Lower lobe of right lung (tissue), 2 donors: ENCODE measurements around the gene CAPZB. TPM values are rescaled to one million over a fixed set of nuclear protein-coding genes. Genes with fewer than 3 reads are reported as not detected.

Experiments
- ATAC-seq, 2 donors: fragments of 200-7000 bp; cut with Tn5 transposase; one replicate each; pipeline ENCODE4 v1.9.1; 2020 to 2022; ENCODE audit warnings: mild to moderate bottlenecking in 2 of 2, moderate library complexity in 2 of 2
- DNase-seq: peaks from one replicate; pipeline ENCODE4 v3.0.0-alpha.2; 2020
- H3K27ac ChIP-seq: fragments of 200-600 bp; one replicate; pipeline ENCODE4 v1.8.0; 2022
- H3K27me3 ChIP-seq: fragments of 200-600 bp; one replicate; pipeline ENCODE4 v1.8.0; 2022; ENCODE audit warnings: low read depth
- H3K36me3 ChIP-seq: fragments of 200-600 bp; one replicate; pipeline ENCODE4 v1.8.0; 2022; ENCODE audit warnings: mild to moderate bottlenecking
- H3K4me1 ChIP-seq: fragments of 200-600 bp; one replicate; pipeline ENCODE4 v1.8.0; 2022
- H3K4me3 ChIP-seq: fragments of 200-600 bp; one replicate; pipeline ENCODE4 v1.8.0; 2022; ENCODE audit warnings: mild to moderate bottlenecking
- H3K9me3 ChIP-seq: fragments of 200-600 bp; one replicate; pipeline ENCODE4 v1.8.0; 2022
- CTCF ChIP-seq: fragments of 200-600 bp; IDR thresholded peaks from one replicate; pipeline ENCODE4 v1.8.0; 2022; ENCODE audit warnings: antibody characterized with exemption, mild to moderate bottlenecking
- intact Hi-C: fragments of 100-400 bp; cut with DNase I; formaldehyde crosslinking; loops from one replicate; pipeline ENCODE4 v1.11.0; 2022
- total RNA-seq: library from RNA; stranded (reverse); fragmentation: NEBNext Ultra II Directional; extraction: Animal tissue kit (Norgen Biotek cat#: 25700); gene quantifications from one replicate; pipeline ENCODE4 v1.2.1, GENCODE V29; 2021
- donor health status: DM: no; HTN: yes; CAD: no; lungs with severe emphysema.

The CAPZB gene
- total RNA-seq, 1 donor from 2014 or later, result 236 TPM

GRCh38 chr1:19456968-19457441 is 28.3 kb downstream of the CAPZB start:
- Histone ChIP-seq H3K4me1 (peaks cover 90% of the 10 kb centered on the region), H3K36me3 (peaks cover 4% of the 10 kb centered on the region), H3K9me3 (no peaks in the 10 kb centered on the region), H3K27me3 (no peaks in the 10 kb centered on the region), H3K4me3 (no peak overlapping the region), H3K27ac (no peak overlapping the region)
- ATAC-seq (no peak), DNase-seq (no peak)
- intact Hi-C loops, result no loop called here
- TF ChIP-seq CTCF, result no peak

GRCh38 chr1:19455353-19455752 is 30.0 kb downstream of the CAPZB start:
- Histone ChIP-seq H3K4me3 (no peak overlapping the region), H3K9me3 (no peaks in the 10 kb centered on the region), H3K4me1 (peaks cover 94% of the 10 kb centered on the region), H3K27ac (peak overlapping the region; percentile 56), H3K27me3 (no peaks in the 10 kb centered on the region), H3K36me3 (no peaks in the 10 kb centered on the region)
- ATAC-seq, result no peak
- intact Hi-C loops, result no loop called here
- no peak for TF ChIP-seq CTCF
- DNase-seq, result no peak

- TF ChIP-seq CTCF, result no peak
- Histone ChIP-seq H3K4me3 (no peak overlapping the region), H3K9me3 (no peaks in the 10 kb centered on the region), H3K27me3 (no peaks in the 10 kb centered on the region), H3K36me3 (no peaks in the 10 kb centered on the region), H3K4me1 (peaks cover 100% of the 10 kb centered on the region), H3K27ac (peak overlapping the region; percentile 56)
- intact Hi-C loops, result no loop called here
- ATAC-seq (no peak), DNase-seq (no peak)
Measured at GRCh38 chr1:19454265-19455146, 30.8 kb downstream of the CAPZB start.

GRCh38 chr1:19453741-19454201 is 31.6 kb downstream of the CAPZB start:
- Histone ChIP-seq H3K4me3 (no peak overlapping the region), H3K36me3 (no peaks in the 10 kb centered on the region), H3K9me3 (no peaks in the 10 kb centered on the region), H3K27ac (peak overlapping the region; percentile 56), H3K4me1 (peaks cover 100% of the 10 kb centered on the region), H3K27me3 (no peaks in the 10 kb centered on the region)
- no peak for DNase-seq
- intact Hi-C loops, result no loop called here
- TF ChIP-seq CTCF, result no peak
- peak in 1 of 2 donors; percentile 3 for ATAC-seq

GRCh38 chr1:19452221-19452663 is 33.1 kb downstream of the CAPZB start:
- H3K4me1 ChIP-seq, result peaks cover 99% of the 10 kb centered on the region
- DNase-seq (no peak), ATAC-seq (peak; percentile 55 to 76)
- H3K27ac ChIP-seq, result peak overlapping the region; percentile 44
- intact Hi-C loops, result no loop called here
- no peaks in the 10 kb centered on the region for H3K27me3 ChIP-seq
- H3K4me3 ChIP-seq, result no peak overlapping the region
- no peak for TF ChIP-seq CTCF
- H3K9me3 ChIP-seq, result no peaks in the 10 kb centered on the region
- no peaks in the 10 kb centered on the region for H3K36me3 ChIP-seq
